Eye (tissue), 1 donor: ENCODE results near the gene SHISA7.
"Not testable (repeated sequence)": the region's sequence is repeated elsewhere in the genome, so short reads cannot be mapped to it uniquely, and the experiment has no call there.

ENCODE experiments used
- DNase-seq: peaks from one replicate; pipeline ENCODE4 v3.0.0-alpha.2; 2015

SHISA7 gene

GRCh38 chr19:55408533-55408872 is 34.6 kb downstream of the SHISA7 start:
- DNase-seq = no peak

- peak; percentile 100 for DNase-seq
Observed at GRCh38 chr19:55407800-55408532, 35.1 kb downstream of the SHISA7 start.

- not testable (repeated sequence) for DNase-seq
Observed at GRCh38 chr19:55407550-55407799, 35.6 kb downstream of the SHISA7 start, which contains the start of gene UBE2S. Gene UBE2S, minus strand, starts transcription at chr19:55407788. Its CDS starts 199 bp downstream, at chr19:55407589.

GRCh38 chr19:55406826-55407549 is 36.1 kb downstream of the SHISA7 start:
- DNase-seq = peak; percentile 32

GRCh38 chr19:55406091-55406825 is 36.8 kb downstream of the SHISA7 start:
- DNase-seq = no peak

GRCh38 chr19:55405638-55406037 is 37.5 kb downstream of the SHISA7 start:
- no peak for DNase-seq

GRCh38 chr19:55402509-55402908 is 40.6 kb downstream of the SHISA7 start:
- DNase-seq = no peak

GRCh38 chr19:55401390-55401789 is 41.7 kb downstream of the SHISA7 start:
- not testable (repeated sequence) for DNase-seq

GRCh38 chr19:55400281-55401087 is 42.6 kb downstream of the SHISA7 start:
- DNase-seq = no peak

GRCh38 chr19:55398200-55398925 is 44.7 kb downstream of the SHISA7 start:
- DNase-seq = no peak

- no peak for DNase-seq
Observed at GRCh38 chr19:55392820-55393761, 50.0 kb downstream of the SHISA7 start.

GRCh38 chr19:55391702-55392615 is 51.1 kb downstream of the SHISA7 start:
- DNase-seq = no peak

- no peak for DNase-seq
Observed at GRCh38 chr19:55391191-55391670, 51.9 kb downstream of the SHISA7 start.

GRCh38 chr19:55390461-55390880 is 52.6 kb downstream of the SHISA7 start:
- DNase-seq = no peak

GRCh38 chr19:55389386-55390317 is 53.4 kb downstream of the SHISA7 start:
- DNase-seq = no peak

GRCh38 chr19:55387736-55388497 is 55.2 kb downstream of the SHISA7 start:
- no peak for DNase-seq

- DNase-seq = no peak
Observed at GRCh38 chr19:55386493-55386971, 56.6 kb downstream of the SHISA7 start.
